ENCODE results near the gene PPP1R15A. TPM values are rescaled to one million over a fixed set of nuclear protein-coding genes. Genes with fewer than 3 reads are reported as not detected.

PPP1R15A gene
- 57.5 and 161 TPM in 2 replicates for total RNA-seq (ENCODE audit: low replicate concordance)
- long read RNA-seq, transcript PPP1R15A-201 (3 exons, 2,378 nt), result major isoform, 39 of 51 reads
- long read RNA-seq, partial matches to known transcripts, result 7 of 51 reads
- long read RNA-seq, other reads (novel, unspliced or antisense), result 5 of 51 reads

DNA sequence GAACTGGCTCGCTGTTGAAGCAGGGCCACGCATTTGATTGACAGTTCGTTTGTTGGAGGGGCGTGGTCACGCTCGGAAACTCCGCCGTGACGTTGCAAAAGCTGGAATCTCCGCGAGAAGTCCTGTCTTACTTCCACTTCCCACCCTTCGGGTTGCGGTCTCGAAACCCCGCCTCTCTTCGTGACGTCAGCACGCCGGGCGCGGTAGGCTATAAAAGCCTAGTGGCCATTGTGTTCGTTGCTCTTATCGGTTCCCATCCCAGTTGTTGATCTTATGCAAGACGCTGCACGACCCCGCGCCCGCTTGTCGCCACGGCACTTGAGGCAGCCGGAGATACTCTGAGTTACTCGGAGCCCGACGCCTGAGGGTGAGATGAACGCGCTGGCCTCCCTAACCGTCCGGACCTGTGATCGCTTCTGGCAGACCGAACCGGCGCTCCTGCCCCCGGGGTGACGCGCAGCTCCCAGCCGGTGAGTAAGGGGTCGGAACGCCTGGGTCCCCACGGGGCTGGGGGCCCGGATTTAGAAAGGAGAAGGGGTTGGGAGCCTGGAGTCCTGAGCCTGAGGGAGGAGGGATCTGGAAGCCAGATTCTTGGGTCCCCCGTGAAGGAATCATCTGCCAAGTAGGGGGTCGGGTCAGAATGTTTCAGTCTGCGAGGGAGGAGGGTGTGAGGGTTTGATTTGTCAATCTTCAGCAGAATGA, at the start of gene PPP1R15A:
Gene PPP1R15A (plus strand): TSS at position 240 of the 702 bp plus-strand sequence. CDS start 813 bp downstream, outside the sequence.
- Mint-ChIP-seq H3K27ac (peak within 1 kb of the TSS; percentile 100), H3K9me3 (no peaks in the 10 kb centered on the region), H3K4me1 (ENCODE audit: unreplicated experiment) (peaks cover 51% of the 10 kb centered on the region), H3K4me3 (peak within 1 kb of the TSS; percentile 99), H3K36me3 (peaks cover 30% of the 10 kb centered on the region), H3K27me3 (peaks cover 4% of the 10 kb centered on the region)
- TF ChIP-seq, protein P1, sequence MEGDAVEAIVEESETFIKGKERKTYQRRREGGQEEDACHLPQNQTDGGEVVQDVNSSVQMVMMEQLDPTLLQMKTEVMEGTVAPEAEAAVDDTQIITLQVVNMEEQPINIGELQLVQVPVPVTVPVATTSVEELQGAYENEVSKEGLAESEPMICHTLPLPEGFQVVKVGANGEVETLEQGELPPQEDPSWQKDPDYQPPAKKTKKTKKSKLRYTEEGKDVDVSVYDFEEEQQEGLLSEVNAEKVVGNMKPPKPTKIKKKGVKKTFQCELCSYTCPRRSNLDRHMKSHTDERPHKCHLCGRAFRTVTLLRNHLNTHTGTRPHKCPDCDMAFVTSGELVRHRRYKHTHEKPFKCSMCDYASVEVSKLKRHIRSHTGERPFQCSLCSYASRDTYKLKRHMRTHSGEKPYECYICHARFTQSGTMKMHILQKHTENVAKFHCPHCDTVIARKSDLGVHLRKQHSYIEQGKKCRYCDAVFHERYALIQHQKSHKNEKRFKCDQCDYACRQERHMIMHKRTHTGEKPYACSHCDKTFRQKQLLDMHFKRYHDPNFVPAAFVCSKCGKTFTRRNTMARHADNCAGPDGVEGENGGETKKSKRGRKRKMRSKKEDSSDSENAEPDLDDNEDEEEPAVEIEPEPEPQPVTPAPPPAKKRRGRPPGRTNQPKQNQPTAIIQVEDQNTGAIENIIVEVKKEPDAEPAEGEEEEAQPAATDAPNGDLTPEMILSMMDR (conservative IDR thresholded peaks at IDR 0.05), result peak; percentile 35
- DNase-seq (ENCODE audit: extremely low spot score, unreplicated experiment), result peak; percentile 99

DNA sequence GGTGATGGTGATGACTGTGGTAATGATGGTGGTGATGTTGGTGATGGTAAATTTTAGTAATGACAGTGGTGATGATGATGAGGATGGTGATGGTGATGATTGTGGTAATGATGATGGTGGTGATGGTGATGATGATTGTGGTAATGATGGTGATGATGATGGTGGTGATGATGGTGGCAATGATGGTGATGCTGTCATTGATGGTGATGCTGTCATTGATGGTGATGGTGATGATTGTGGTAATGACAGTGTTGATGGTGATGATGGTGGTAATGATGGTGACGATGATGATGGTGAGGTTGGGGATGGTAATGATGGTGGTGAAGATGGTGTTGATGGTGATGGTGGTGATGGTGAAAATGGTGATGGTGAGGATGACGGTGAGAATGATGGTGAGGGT, 49.7 kb upstream of the PPP1R15A start:
- TF ChIP-seq, protein P1 (conservative IDR thresholded peaks at IDR 0.05), result no peak
- Mint-ChIP-seq H3K4me3 (no peak overlapping the region), H3K36me3 (peaks cover 3% of the 10 kb centered on the region), H3K27ac (no peak overlapping the region), H3K9me3 (no peaks in the 10 kb centered on the region), H3K27me3 (no peaks in the 10 kb centered on the region), H3K4me1 (ENCODE audit: unreplicated experiment) (peaks cover 9% of the 10 kb centered on the region)
- no peak for DNase-seq (ENCODE audit: extremely low spot score, unreplicated experiment)

DNA sequence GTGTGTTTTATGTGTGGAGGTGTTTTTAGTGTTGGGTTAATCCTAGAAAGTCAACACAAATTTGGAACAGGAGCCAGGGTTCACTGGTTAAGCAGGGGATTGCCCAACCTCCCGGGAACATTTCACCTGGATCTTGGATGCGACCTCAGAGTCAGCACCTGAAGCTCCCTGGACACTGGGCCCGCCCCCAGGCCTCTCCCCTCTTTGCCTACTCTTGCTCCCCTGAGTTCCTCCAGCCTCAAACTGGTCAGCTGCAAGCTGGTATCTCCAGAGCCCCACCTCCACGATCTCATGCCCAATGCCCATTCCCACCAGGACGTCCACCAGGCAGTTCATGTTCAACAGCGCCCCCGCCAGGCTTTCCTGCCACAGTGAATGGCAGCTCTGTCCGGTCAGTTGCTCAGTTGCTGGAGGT, 45.6 kb upstream of the PPP1R15A start:
- Mint-ChIP-seq H3K4me3 (no peak overlapping the region), H3K36me3 (no peaks in the 10 kb centered on the region), H3K4me1 (ENCODE audit: unreplicated experiment) (peaks cover 6% of the 10 kb centered on the region), H3K9me3 (no peaks in the 10 kb centered on the region), H3K27me3 (no peaks in the 10 kb centered on the region), H3K27ac (no peak overlapping the region)
- no peak for DNase-seq (ENCODE audit: extremely low spot score, unreplicated experiment)
- TF ChIP-seq, protein P1 (conservative IDR thresholded peaks at IDR 0.05), result peak; percentile 29

DNA sequence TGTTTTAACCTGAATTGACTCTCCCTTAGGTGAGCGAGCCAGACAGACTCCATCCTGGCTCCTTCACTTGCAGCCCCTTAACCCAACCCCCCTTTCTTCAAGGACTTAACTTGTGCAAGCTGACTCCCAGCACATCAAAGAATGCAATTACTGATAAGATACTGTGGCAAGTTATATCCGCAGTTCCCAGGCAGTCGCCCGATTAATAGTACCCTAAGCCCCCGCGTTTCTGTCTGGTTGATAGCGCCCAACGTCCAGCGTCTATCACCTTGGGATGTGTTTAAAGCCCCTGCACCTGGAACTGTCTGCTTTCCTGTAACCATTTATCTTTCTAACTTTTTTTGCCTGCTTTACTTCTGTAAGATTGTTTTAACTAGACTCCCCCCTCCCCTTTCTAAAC, 42.1 kb upstream of the PPP1R15A start:
- H3K4me1 Mint-ChIP-seq (ENCODE audit: unreplicated experiment), result peaks cover 11% of the 10 kb centered on the region
- H3K36me3 Mint-ChIP-seq, result peaks cover 4% of the 10 kb centered on the region
- no peak for DNase-seq (ENCODE audit: extremely low spot score, unreplicated experiment)
- H3K27ac Mint-ChIP-seq, result peak overlapping the region; percentile 48
- no peaks in the 10 kb centered on the region for H3K27me3 Mint-ChIP-seq
- H3K9me3 Mint-ChIP-seq, result no peaks in the 10 kb centered on the region
- TF ChIP-seq, protein P1 (conservative IDR thresholded peaks at IDR 0.05), result no peak
- H3K4me3 Mint-ChIP-seq, result no peak overlapping the region

DNA sequence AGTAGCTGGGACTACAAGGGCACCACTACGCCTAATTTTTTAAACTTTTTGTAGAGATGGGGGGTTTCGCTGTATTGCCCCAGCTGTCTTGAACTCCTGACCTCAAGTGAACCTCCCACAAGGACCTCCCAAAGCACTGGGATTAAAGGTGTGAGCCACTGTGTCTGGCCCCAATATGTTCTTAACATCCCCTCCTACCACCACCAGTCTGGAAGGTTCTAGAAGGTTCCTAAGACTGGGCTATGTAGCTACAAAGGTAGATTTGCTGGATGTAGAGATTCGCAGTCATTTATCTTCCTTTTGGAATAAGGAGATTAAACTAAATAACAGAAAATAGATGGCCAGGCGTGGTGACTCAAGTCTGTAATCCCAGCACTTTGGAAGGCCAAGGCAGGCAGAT, 41.3 kb upstream of the PPP1R15A start:
- no peak for DNase-seq (ENCODE audit: extremely low spot score, unreplicated experiment)
- TF ChIP-seq, protein P1 (conservative IDR thresholded peaks at IDR 0.05), result no peak
- no peaks in the 10 kb centered on the region for H3K27me3 Mint-ChIP-seq
- no peaks in the 10 kb centered on the region for H3K9me3 Mint-ChIP-seq
- peaks cover 4% of the 10 kb centered on the region for H3K36me3 Mint-ChIP-seq
- no peak overlapping the region for H3K4me3 Mint-ChIP-seq
- no peak overlapping the region for H3K27ac Mint-ChIP-seq
- H3K4me1 Mint-ChIP-seq (ENCODE audit: unreplicated experiment), result peaks cover 16% of the 10 kb centered on the region

Data from type B pancreatic cell (in vitro differentiated cells).